ENCODE results near the gene ZCCHC7. TPM values are rescaled to one million over a fixed set of nuclear protein-coding genes. Genes with fewer than 3 reads are reported as not detected.

Gene ZCCHC7
- total RNA-seq, 2 donors from 2014 or later = 21.2 to 22.7 TPM

GRCh38 chr9:37246826-37247225 is 126.5 kb downstream of the ZCCHC7 start:
- Mint-ChIP-seq H3K36me3 (ENCODE audit: low read depth) (peaks cover 9% of the 10 kb centered on the region), H3K4me1 (peaks cover 10% of the 10 kb centered on the region), H3K4me3 (no peak overlapping the region), H3K9me3 (no peaks in the 10 kb centered on the region), H3K27ac (no peak overlapping the region), H3K27me3 (ENCODE audit: insufficient read depth) (no peaks in the 10 kb centered on the region)
- H3K36me3 ChIP-seq (ENCODE audit: control insufficient read depth, insufficient read depth, low read length) = no peaks in the 10 kb centered on the region
- H3K9ac ChIP-seq (ENCODE audit: extremely low read depth, low read length, poor library complexity, severe bottlenecking) = no peak overlapping the region
- WGBS, 2 experiments (ENCODE audit: insufficient coverage in 1 of 2, insufficient read length in 1 of 2) = 90 to 100% methylated on average over 1 to 2 of the region's 3 CpGs
- TF ChIP-seq CTCF (conservative IDR thresholded peaks at IDR 0.05) = no peak
- H3K4me3 ChIP-seq (ENCODE audit: low read length) = no peak overlapping the region
- DNase-seq = no peak
- H3K27ac ChIP-seq (ENCODE audit: low read depth, low read length) = no peak overlapping the region
- H3K27me3 ChIP-seq (ENCODE audit: control insufficient read depth, insufficient read depth, low read length, poor library complexity, severe bottlenecking) = no peaks in the 10 kb centered on the region
- H3K9me3 ChIP-seq (ENCODE audit: control insufficient read depth, low read length) = no peaks in the 10 kb centered on the region
- no peaks in the 10 kb centered on the region for H3K4me1 ChIP-seq (ENCODE audit: control insufficient read depth, insufficient read depth, low read length)

- Histone ChIP-seq H3K9me3 (ENCODE audit: control insufficient read depth, low read length) (no peaks in the 10 kb centered on the region), H3K4me1 (ENCODE audit: control insufficient read depth, insufficient read depth, low read length) (no peaks in the 10 kb centered on the region), H3K27ac (ENCODE audit: low read depth, low read length) (no peak overlapping the region), H3K36me3 (ENCODE audit: control insufficient read depth, insufficient read depth, low read length) (no peaks in the 10 kb centered on the region), H3K9ac (ENCODE audit: extremely low read depth, low read length, poor library complexity, severe bottlenecking) (no peak overlapping the region), H3K4me3 (ENCODE audit: low read length) (no peak overlapping the region), H3K27me3 (ENCODE audit: control insufficient read depth, insufficient read depth, low read length, poor library complexity, severe bottlenecking) (no peaks in the 10 kb centered on the region)
- no peak for DNase-seq
- Mint-ChIP-seq H3K27me3 (ENCODE audit: insufficient read depth) (no peaks in the 10 kb centered on the region), H3K36me3 (ENCODE audit: low read depth) (peaks cover 9% of the 10 kb centered on the region), H3K9me3 (no peaks in the 10 kb centered on the region), H3K27ac (no peak overlapping the region), H3K4me3 (no peak overlapping the region), H3K4me1 (peaks cover 17% of the 10 kb centered on the region)
- TF ChIP-seq CTCF (conservative IDR thresholded peaks at IDR 0.05) = no peak
Observed at GRCh38 chr9:37248651-37249163, 128.3 kb downstream of the ZCCHC7 start.

GRCh38 chr9:37251452-37251851 is 131.1 kb downstream of the ZCCHC7 start:
- DNase-seq = peak; percentile 67
- Mint-ChIP-seq H3K9me3 (no peaks in the 10 kb centered on the region), H3K36me3 (ENCODE audit: low read depth) (peaks cover 9% of the 10 kb centered on the region), H3K27me3 (ENCODE audit: insufficient read depth) (no peaks in the 10 kb centered on the region), H3K27ac (peak overlapping the region; percentile 42), H3K4me3 (peak overlapping the region; percentile 1), H3K4me1 (peaks cover 14% of the 10 kb centered on the region)
- WGBS, 2 experiments (ENCODE audit: insufficient coverage in 1 of 2, insufficient read length in 1 of 2) = 21 to 22% methylated on average over 6 of the region's 6 CpGs
- no peaks in the 10 kb centered on the region for H3K36me3 ChIP-seq (ENCODE audit: control insufficient read depth, insufficient read depth, low read length)
- H3K9me3 ChIP-seq (ENCODE audit: control insufficient read depth, low read length) = no peaks in the 10 kb centered on the region
- H3K27ac ChIP-seq (ENCODE audit: low read depth, low read length) = peak overlapping the region; percentile 55
- H3K4me1 ChIP-seq (ENCODE audit: control insufficient read depth, insufficient read depth, low read length) = no peaks in the 10 kb centered on the region
- no peak overlapping the region for H3K4me3 ChIP-seq (ENCODE audit: low read length)
- TF ChIP-seq CTCF (conservative IDR thresholded peaks at IDR 0.05) = no peak
- H3K27me3 ChIP-seq (ENCODE audit: control insufficient read depth, insufficient read depth, low read length, poor library complexity, severe bottlenecking) = no peaks in the 10 kb centered on the region
- H3K9ac ChIP-seq (ENCODE audit: extremely low read depth, low read length, poor library complexity, severe bottlenecking) = no peak overlapping the region

Measured in endodermal cell (in vitro differentiated cells).